Ectodermal cell (in vitro differentiated cells): ENCODE data around the gene ARMC3.
"Not testable (repeated sequence)": the region's sequence is repeated elsewhere in the genome, so short reads cannot be mapped to it uniquely, and the experiment has no call there.

Experiments used
- H3K27ac ChIP-seq: 2 replicates; pipeline ENCODE4 v1.7.0; 2013; ENCODE audit warnings: mild to moderate bottlenecking, low read depth, low read length; ENCODE audit not compliant: insufficient read depth, poor library complexity, severe bottlenecking
- H3K27me3 ChIP-seq: 2 replicates; pipeline ENCODE4 v1.7.0; 2013; ENCODE audit warnings: mild to moderate bottlenecking, low read length; ENCODE audit not compliant: insufficient read depth, control insufficient read depth, poor library complexity, severe bottlenecking
- H3K36me3 ChIP-seq: one replicate; pipeline ENCODE4 v1.7.0; 2013; ENCODE audit warnings: low read length; ENCODE audit not compliant: control insufficient read depth, insufficient read depth
- H3K4me1 ChIP-seq: one replicate; pipeline ENCODE4 v1.7.0; 2013; ENCODE audit warnings: low read length; ENCODE audit not compliant: control insufficient read depth, insufficient read depth
- H3K4me3 ChIP-seq: 2 replicates; pipeline ENCODE4 v1.7.0; 2013; ENCODE audit warnings: low read depth, low read length, control low read depth; ENCODE audit not compliant: insufficient read depth
- H3K9me3 ChIP-seq: 2 replicates; pipeline ENCODE4 v1.7.0; 2013; ENCODE audit warnings: mild to moderate bottlenecking, low read length, moderate library complexity; ENCODE audit not compliant: control insufficient read depth
- WGBS, 2 experiments: methylation state at CpG; one replicate each; pipeline ENCODE4 v1.1.7; 2013; ENCODE audit warnings: missing lambda C conversion rate in 2 of 2; 5-methylcytosine and 5-hydroxymethylcytosine counted together

ARMC3 gene

DNA sequence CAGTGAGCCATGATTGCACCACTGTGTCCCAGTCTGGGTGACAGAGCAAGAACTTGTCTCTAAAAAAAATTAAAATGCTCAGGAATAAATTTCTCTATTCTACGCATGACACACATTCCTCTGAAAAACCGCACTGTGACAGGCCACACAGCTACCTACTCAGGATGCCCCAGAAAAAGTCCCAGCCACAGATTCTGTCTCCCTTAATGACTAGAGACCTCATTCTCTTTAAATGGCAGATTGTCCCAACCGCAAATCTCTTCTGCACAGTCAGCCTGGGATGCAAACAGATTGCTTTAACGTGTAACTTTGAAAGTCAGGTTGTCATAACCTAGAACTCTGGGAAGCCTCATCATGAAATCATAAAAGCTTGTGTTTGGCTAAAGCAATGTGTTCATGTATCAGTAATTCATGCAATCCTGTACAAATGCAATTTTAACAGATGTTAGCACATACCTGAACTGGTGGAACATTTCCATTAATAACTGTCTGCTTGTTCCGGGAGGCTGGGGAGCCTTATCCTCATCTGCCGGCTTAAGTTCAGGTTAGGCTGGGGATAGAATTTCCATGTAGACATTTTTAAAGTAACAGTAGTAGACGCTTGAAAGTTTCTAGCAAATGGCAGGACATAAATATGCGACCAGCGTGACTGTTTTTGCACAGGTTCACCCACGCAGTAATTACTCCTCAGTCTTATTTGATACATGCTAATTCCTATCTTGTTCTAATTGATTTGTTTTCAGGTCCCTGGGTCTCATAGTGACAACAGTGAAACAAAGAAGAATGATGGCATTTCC is 141.4 kb downstream of the ARMC3 start:
- no peaks in the 10 kb centered on the region for H3K36me3 ChIP-seq

DNA sequence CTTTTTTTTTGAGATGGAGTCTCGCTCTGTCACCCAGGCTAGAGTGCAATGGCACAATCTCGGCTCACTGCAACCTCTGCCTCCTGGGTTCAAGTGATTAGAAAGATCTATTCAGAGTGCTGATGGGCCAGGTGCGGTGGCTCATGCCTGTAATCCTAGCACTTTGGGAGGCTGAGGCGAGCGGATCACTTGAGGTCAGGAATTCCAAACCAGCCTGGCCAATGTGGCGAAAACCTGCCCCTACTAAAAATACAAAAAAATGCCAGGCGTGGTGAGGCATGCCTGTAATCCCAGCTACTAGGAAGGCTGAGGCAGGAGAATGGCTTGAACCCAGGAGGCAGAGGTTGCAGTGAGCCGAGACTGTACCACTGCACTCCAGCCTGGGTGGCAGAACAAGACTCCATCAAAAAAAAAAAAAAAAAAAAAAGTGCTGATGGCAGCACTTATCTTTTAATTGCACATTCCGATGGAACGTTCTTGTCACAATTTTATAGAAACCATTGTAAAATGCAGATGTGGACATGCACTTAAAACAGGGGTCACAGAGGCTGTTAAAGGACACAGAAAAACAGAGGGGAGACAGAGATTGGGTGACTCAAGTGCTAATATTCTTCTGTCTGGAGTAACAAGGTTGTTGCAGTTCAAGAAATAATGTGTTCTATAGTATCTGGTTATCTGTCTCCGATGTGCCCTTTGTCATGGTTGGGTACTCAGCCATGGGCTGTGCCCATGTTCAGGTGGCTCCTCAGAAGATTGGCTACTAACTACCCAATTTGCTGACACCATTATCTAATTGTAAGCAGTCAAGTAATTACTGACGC is 142.4 kb downstream of the ARMC3 start:
- H3K36me3 ChIP-seq, H3K27me3 ChIP-seq, H3K4me3 ChIP-seq, H3K9me3 ChIP-seq, H3K4me1 ChIP-seq, H3K27ac ChIP-seq: not testable (repeated sequence)
- 91 to 92% methylated on average over 12 of the region's 12 CpGs for WGBS, 2 experiments

More for the DNA sequence above, 141.4 kb downstream of the ARMC3 start:
- Histone ChIP-seq H3K9me3 (no peaks in the 10 kb centered on the region), H3K27ac (no peak overlapping the region), H3K27me3 (no peaks in the 10 kb centered on the region), H3K4me3 (no peak overlapping the region), H3K4me1 (no peaks in the 10 kb centered on the region)
- 85 to 87% methylated on average over 10 of the region's 10 CpGs for WGBS, 2 experiments

DNA sequence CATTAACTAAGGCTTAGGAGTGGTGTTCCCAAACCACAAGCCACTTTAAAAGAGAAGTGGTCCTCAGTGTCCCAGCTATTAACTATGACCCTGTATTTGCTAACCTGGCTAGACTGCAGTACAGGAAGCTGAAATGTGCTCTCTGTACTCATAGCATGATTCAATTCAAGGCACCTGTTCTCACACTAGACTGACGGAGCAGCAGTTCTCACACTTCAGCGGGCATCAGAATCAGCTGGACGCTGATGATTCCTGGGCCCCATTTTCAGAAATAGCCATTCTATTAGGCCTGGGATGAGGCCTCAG is 143.0 kb downstream of the ARMC3 start:
- H3K27ac ChIP-seq = no peak overlapping the region
- WGBS, 2 experiments = 91 to 94% methylated on average over 3 of the region's 3 CpGs
- H3K9me3 ChIP-seq = no peaks in the 10 kb centered on the region
- H3K4me1 ChIP-seq = no peaks in the 10 kb centered on the region
- no peak overlapping the region for H3K4me3 ChIP-seq
- no peaks in the 10 kb centered on the region for H3K36me3 ChIP-seq
- H3K27me3 ChIP-seq = no peaks in the 10 kb centered on the region

DNA sequence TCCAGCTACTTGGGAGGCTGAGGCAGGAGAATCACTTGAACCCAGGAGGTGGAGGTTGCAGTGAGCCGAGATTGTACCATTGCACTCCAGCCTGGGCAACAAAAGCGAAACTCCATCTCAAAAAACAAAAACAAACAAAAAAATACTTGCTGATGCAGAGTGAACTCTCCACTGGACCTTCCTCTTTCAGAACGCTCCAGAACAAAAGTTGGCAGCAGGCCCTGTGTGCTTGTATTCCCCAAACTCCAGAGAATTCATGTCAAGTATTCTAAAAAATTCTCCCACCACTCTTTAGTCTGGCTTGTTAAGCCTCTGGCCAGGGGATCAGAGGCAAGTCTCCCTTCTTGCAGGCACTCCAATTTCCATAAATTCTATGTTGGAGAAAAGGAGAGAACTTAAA is 144.7 kb downstream of the ARMC3 start:
- H3K27me3 ChIP-seq = not testable (repeated sequence)
- 90 to 94% methylated on average over 3 of the region's 3 CpGs for WGBS, 2 experiments

DNA sequence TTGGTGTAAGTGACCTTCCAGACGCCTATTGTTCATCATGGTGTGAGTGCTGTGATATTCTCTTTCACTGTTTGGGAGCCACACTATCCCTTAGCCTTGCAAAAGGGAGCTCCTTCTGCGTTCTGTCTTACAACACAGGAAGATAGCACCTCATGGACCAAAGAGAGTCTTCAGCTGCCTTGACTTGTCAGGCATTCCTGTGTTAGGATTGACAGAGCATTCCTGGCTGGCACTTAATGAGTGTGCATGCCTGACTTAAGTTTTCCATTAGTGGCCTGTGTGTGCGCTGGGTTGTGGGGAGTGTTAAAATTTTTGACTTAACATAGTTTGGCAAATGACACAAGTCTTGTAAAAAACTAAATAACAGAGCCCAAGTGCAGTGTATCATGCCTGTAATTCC is 145.7 kb downstream of the ARMC3 start:
- WGBS, 2 experiments = 93 to 96% methylated on average over 3 of the region's 3 CpGs
- H3K4me1 ChIP-seq = no peaks in the 10 kb centered on the region
- no peak overlapping the region for H3K27ac ChIP-seq
- H3K4me3 ChIP-seq = no peak overlapping the region
- no peaks in the 10 kb centered on the region for H3K36me3 ChIP-seq
- H3K9me3 ChIP-seq = no peaks in the 10 kb centered on the region
- H3K27me3 ChIP-seq = no peaks in the 10 kb centered on the region

More for the DNA sequence above, 144.7 kb downstream of the ARMC3 start:
- not testable (repeated sequence) for H3K4me1 ChIP-seq, H3K4me3 ChIP-seq, H3K36me3 ChIP-seq, H3K27ac ChIP-seq, H3K9me3 ChIP-seq

DNA sequence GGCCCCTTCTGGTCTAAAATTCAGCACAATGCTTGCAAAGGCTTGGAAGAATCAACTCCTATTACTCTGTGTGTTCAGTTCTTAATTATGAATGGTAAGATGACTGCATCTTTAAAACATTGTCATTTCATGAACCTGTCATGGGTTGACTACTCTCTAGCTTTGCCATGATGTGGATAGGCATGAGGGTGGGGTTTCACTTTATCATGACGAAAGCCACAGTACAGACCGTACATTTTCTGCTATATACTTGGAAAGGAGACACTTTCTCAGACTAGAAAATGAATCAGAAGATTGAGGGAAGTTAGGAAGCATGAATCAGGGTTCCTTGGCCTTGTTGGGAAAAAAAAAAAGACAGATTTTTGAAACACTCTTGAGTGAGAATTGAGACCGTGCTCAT is 147.8 kb downstream of the ARMC3 start:
- Histone ChIP-seq H3K27me3 (no peaks in the 10 kb centered on the region), H3K9me3 (no peaks in the 10 kb centered on the region), H3K4me1 (peaks cover 3% of the 10 kb centered on the region), H3K4me3 (no peak overlapping the region), H3K36me3 (no peaks in the 10 kb centered on the region), H3K27ac (no peak overlapping the region)
- WGBS, 2 experiments = 93 to 96% methylated on average over 3 of the region's 3 CpGs

DNA sequence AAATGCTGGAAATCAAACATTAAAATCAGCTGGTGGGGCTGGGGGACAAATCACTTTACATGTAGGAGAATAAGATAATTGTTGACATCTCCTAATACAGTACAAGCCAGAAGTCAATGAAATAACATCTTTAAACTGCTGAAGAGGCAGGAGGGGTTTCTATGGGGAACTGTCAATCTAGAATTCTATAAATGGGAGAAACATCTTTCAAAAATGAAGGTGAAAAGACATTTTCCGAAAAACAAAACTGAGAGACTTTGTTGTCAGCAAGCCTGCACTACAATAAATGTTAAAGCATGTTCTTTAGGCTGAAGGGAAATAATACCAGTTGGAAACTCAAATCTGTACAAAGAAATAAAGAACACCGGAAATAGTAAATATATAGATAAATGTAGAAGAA is 150.3 kb downstream of the ARMC3 start:
- Histone ChIP-seq H3K4me1 (peaks cover 3% of the 10 kb centered on the region), H3K36me3 (no peaks in the 10 kb centered on the region), H3K9me3 (no peaks in the 10 kb centered on the region), H3K27ac (no peak overlapping the region), H3K4me3 (no peak overlapping the region), H3K27me3 (no peaks in the 10 kb centered on the region)
- 86% methylated on average over 1 to 2 of the region's 2 CpGs for WGBS, 2 experiments

DNA sequence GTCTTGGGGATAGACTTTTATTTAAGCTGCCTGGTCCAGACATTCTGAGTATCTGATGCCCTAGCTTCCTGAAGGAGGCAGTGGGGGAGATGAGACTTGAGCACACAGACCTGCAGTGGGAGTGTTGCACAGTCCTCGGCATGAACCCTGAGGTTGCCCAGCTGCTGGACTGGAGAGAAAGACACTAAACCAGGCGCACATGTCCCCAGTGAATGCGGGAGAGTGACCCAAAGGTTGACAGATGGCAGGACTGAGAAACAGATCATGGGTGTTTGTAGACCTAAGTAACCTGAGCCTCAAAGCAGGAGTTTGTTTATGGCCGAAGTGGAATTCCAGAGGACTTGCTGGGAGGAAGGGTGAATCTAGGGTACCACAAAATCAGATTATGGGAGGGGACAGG is 151.8 kb downstream of the ARMC3 start:
- Histone ChIP-seq H3K27me3 (no peaks in the 10 kb centered on the region), H3K4me1 (peaks cover 3% of the 10 kb centered on the region), H3K9me3 (no peaks in the 10 kb centered on the region), H3K4me3 (no peak overlapping the region), H3K27ac (no peak overlapping the region), H3K36me3 (no peaks in the 10 kb centered on the region)
- 50 to 54% methylated on average over 4 of the region's 4 CpGs for WGBS, 2 experiments

DNA sequence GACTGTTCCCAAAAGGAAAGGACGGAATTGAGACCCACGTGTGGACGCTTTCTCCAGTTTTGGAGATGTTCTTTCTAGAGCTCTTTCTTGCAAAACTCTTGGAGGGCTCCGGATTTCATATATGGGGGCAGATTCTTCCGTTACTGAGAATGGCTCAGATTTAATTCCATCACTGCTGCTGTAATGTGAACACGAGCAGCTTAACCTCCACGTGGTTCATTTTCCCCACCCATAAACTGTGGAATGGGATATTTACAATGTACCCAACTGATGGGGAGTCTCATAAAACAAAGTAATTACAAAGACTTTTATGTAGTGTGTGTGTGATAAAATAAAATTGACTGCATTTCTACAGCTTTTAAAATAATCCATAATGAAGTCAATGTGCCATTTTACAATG is 152.4 kb downstream of the ARMC3 start:
- Histone ChIP-seq H3K4me1 (peaks cover 3% of the 10 kb centered on the region), H3K36me3 (no peaks in the 10 kb centered on the region), H3K9me3 (no peaks in the 10 kb centered on the region), H3K4me3 (no peak overlapping the region), H3K27ac (no peak overlapping the region), H3K27me3 (no peaks in the 10 kb centered on the region)
- WGBS, 2 experiments = 86 to 92% methylated on average over 5 to 7 of the region's 7 CpGs

DNA sequence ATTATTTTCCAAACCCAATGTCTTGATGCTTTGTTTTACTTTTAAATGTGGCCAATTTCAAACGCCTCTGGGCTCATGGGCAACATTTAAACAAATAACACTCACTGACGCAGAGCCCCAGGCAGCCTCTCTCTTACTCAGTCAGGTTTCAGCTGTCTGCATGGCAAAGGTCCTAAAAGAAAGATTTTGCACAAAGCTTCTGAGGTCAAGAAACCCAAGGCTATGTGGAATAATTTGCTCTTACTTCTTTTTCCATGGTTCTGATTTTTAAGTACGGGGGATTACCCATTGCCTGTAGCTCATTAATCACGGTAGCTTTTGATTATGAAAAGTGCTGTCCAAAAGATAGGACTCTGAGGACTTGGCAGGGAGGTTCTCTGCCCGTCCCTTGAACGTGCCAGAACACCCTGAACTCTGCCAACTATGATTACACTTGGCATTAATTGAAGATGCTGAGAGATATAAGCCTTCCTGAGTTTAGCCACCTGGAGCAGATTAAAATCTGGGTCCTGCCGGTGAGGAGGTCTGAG is 153.4 kb downstream of the ARMC3 start:
- Histone ChIP-seq H3K27me3 (no peaks in the 10 kb centered on the region), H3K4me3 (no peak overlapping the region), H3K36me3 (no peaks in the 10 kb centered on the region), H3K27ac (no peak overlapping the region), H3K4me1 (peaks cover 3% of the 10 kb centered on the region), H3K9me3 (no peaks in the 10 kb centered on the region)
- WGBS, 2 experiments = 88 to 90% methylated on average over 7 of the region's 7 CpGs
